ENCODE results near the gene SEL1L.
A peak's percentile ranks its signal among the peaks of the same experiment; 100 is the strongest.

GRCh38 chr14:81436296-81437138, 97.1 kb downstream of the SEL1L start:
- no peak for TF ChIP-seq CTCF (tag by site-specific recombination; IDR thresholded peaks at IDR 0.05)
- peak; percentile 89 for TF ChIP-seq ZBTB17 (tag by site-specific recombination; IDR thresholded peaks at IDR 0.05)
- peak; percentile 99 for TF ChIP-seq ZBTB6 (tag by site-specific recombination; IDR thresholded peaks at IDR 0.05)
- TF ChIP-seq ZFHX2 (tag by site-specific recombination; conservative IDR thresholded peaks at IDR 0.05): no peak
- TF ChIP-seq GFI1B (tag by site-specific recombination; IDR thresholded peaks at IDR 0.05): no peak

Measured in HEK293 (cell line).